Measurements from ENCODE around the gene PHF1.

DNA sequence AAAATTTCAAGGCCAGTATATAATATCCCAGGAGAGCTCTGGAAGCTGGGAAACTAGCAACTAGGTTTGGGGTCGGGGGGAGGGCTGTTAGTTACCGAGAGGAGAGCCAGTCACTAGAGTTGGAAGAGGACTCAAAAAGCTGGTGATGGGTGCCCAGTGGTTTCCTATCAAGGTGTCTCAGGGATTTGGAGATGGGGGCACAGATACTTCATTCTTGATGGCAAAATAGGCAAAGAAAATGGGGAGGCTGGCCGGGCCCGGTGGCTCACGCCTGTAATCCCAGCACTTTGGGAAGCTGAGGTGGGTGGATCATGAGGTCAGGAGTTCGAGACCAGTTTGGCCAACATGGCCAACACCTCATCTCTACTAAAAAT lies 805 bp downstream of the PHF1 start:
- TF ChIP-seq, protein P1, sequence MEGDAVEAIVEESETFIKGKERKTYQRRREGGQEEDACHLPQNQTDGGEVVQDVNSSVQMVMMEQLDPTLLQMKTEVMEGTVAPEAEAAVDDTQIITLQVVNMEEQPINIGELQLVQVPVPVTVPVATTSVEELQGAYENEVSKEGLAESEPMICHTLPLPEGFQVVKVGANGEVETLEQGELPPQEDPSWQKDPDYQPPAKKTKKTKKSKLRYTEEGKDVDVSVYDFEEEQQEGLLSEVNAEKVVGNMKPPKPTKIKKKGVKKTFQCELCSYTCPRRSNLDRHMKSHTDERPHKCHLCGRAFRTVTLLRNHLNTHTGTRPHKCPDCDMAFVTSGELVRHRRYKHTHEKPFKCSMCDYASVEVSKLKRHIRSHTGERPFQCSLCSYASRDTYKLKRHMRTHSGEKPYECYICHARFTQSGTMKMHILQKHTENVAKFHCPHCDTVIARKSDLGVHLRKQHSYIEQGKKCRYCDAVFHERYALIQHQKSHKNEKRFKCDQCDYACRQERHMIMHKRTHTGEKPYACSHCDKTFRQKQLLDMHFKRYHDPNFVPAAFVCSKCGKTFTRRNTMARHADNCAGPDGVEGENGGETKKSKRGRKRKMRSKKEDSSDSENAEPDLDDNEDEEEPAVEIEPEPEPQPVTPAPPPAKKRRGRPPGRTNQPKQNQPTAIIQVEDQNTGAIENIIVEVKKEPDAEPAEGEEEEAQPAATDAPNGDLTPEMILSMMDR (IDR thresholded peaks at IDR 0.05), result no peak
- TF ChIP-seq POLR2A (IDR thresholded peaks at IDR 0.05), result no peak
